Adrenal gland (tissue), 5 donors: ENCODE data around the gene SPATA31C1.
"Not testable (repeated sequence)": the region's sequence is repeated elsewhere in the genome, so short reads cannot be mapped to it uniquely, and the experiment has no call there.

Experiments used
- POLR2A ChIP-seq, 2 donors: fragments of 450-650 bp; IDR thresholded peaks; one replicate each; pipeline ENCODE4 v1.6.1; 2017; ENCODE audit warnings: antibody characterized with exemption in 2 of 2, mild to moderate bottlenecking in 2 of 2, moderate library complexity in 1 of 2
- TF ChIP-seq, protein P1 (sequence below), 6 experiments: fragments of 450-650 bp in 4 of 6; fragments of 200-600 bp in 2 of 6; sonication (generic) in 1 of 6; IDR thresholded peaks; 1 replicate in 5 of 6; 2 replicates in 1 of 6; pipeline versions ENCODE4 v1.5.1 to v1.8.0; 2016 to 2021; ENCODE audit warnings: antibody characterized with exemption in 6 of 6, mild to moderate bottlenecking in 2 of 6, moderate library complexity in 1 of 6
- donor health status: DM: no; HTN: no; CAD: no.

GRCh38 chr9:87938336-87938735 lies 20.6 kb downstream of the SPATA31C1 start:
- not testable (repeated sequence) for TF ChIP-seq POLR2A (IDR thresholded peaks at IDR 0.05)
- TF ChIP-seq, protein P1, sequence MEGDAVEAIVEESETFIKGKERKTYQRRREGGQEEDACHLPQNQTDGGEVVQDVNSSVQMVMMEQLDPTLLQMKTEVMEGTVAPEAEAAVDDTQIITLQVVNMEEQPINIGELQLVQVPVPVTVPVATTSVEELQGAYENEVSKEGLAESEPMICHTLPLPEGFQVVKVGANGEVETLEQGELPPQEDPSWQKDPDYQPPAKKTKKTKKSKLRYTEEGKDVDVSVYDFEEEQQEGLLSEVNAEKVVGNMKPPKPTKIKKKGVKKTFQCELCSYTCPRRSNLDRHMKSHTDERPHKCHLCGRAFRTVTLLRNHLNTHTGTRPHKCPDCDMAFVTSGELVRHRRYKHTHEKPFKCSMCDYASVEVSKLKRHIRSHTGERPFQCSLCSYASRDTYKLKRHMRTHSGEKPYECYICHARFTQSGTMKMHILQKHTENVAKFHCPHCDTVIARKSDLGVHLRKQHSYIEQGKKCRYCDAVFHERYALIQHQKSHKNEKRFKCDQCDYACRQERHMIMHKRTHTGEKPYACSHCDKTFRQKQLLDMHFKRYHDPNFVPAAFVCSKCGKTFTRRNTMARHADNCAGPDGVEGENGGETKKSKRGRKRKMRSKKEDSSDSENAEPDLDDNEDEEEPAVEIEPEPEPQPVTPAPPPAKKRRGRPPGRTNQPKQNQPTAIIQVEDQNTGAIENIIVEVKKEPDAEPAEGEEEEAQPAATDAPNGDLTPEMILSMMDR (IDR thresholded peaks at IDR 0.05), result not testable (repeated sequence)
